NB4 (cell line): Measurements from ENCODE around the gene MTMR4.

ENCODE experiments used
- DNase-seq: peaks from one replicate; pipeline ENCODE4 v3.0.0; 2010; ENCODE audit warnings: low read depth
- H3K4me3 ChIP-seq: one replicate; pipeline ENCODE4 v1.5.1; 2011; ENCODE audit warnings: mild to moderate bottlenecking, low read depth, low read length, moderate library complexity
- MYC ChIP-seq: IDR thresholded peaks from 2 replicates; pipeline ENCODE4 v1.6.1; 2011; ENCODE audit warnings: low read depth, low read length
- POLR2A ChIP-seq: IDR thresholded peaks from 2 replicates; pipeline ENCODE4 v1.6.1; 2011; ENCODE audit warnings: mild to moderate bottlenecking; ENCODE audit not compliant: insufficient read length; ENCODE audit errors: extremely low read depth
- TF ChIP-seq, protein P1 (sequence below): IDR thresholded peaks from one replicate; pipeline ENCODE4 v1.5.1; 2012; ENCODE audit warnings: low read depth, low read length
- TF ChIP-seq, protein P2 (sequence below): IDR thresholded peaks from 2 replicates; pipeline ENCODE4 v1.6.1; 2011; ENCODE audit warnings: low read depth, low read length

Gene MTMR4

DNA sequence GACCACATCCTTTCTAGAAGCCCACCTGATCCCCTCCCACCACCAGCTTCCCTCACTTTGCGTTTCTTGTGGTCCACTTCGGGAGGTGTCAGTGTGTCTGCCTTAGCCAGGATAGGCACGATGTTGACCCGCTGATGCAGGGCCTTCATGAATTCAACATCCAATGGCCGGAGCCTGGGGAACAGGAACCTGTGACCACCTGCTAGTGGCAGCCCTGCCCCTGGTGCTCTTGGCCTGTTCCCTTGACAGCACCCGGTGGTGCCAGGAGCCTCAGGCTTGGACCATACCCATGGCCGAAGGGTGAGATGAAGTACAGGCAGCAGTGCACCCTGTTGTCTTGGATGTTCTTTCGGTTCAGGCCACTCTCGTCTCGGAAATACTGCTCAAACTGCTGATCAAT, 7.2 kb upstream of the MTMR4 start:
- TF ChIP-seq POLR2A, result no peak
- TF ChIP-seq, protein P1, sequence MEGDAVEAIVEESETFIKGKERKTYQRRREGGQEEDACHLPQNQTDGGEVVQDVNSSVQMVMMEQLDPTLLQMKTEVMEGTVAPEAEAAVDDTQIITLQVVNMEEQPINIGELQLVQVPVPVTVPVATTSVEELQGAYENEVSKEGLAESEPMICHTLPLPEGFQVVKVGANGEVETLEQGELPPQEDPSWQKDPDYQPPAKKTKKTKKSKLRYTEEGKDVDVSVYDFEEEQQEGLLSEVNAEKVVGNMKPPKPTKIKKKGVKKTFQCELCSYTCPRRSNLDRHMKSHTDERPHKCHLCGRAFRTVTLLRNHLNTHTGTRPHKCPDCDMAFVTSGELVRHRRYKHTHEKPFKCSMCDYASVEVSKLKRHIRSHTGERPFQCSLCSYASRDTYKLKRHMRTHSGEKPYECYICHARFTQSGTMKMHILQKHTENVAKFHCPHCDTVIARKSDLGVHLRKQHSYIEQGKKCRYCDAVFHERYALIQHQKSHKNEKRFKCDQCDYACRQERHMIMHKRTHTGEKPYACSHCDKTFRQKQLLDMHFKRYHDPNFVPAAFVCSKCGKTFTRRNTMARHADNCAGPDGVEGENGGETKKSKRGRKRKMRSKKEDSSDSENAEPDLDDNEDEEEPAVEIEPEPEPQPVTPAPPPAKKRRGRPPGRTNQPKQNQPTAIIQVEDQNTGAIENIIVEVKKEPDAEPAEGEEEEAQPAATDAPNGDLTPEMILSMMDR, result no peak
- TF ChIP-seq MYC, result no peak
- TF ChIP-seq, protein P2, sequence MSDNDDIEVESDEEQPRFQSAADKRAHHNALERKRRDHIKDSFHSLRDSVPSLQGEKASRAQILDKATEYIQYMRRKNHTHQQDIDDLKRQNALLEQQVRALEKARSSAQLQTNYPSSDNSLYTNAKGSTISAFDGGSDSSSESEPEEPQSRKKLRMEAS, result no peak
- no peak overlapping the region for H3K4me3 ChIP-seq
- DNase-seq, result no peak

DNA sequence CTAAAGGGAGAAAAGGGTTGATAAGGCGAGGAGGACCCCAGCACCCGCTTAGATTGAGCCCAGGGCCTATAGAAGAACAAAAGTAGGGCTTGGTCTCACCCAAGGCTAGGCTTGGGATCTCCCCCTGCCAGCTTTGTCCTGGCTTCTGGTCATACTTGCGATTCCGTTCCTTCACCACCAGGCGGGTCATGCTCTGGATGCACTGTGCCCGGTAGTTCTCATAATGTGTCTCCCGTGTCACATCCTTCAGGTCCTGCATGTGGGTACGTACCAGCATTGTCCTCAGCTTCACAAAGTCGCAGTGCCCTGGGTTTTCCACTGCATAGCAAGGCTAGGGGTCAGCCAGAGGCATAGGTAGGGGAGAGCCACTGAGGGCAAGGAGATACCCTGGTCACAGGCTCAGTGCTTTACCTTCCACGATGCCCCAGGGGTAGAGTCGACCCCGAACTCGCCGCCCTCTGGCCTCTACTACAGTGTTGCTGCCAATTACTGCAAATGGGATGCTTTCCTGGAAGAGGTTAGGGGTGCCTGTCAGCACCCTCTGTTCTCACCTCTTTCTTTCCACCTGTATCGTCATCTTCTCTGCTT, 6.5 kb upstream of the MTMR4 start:
- no peak overlapping the region for H3K4me3 ChIP-seq
- DNase-seq, result peak; percentile 41

DNA sequence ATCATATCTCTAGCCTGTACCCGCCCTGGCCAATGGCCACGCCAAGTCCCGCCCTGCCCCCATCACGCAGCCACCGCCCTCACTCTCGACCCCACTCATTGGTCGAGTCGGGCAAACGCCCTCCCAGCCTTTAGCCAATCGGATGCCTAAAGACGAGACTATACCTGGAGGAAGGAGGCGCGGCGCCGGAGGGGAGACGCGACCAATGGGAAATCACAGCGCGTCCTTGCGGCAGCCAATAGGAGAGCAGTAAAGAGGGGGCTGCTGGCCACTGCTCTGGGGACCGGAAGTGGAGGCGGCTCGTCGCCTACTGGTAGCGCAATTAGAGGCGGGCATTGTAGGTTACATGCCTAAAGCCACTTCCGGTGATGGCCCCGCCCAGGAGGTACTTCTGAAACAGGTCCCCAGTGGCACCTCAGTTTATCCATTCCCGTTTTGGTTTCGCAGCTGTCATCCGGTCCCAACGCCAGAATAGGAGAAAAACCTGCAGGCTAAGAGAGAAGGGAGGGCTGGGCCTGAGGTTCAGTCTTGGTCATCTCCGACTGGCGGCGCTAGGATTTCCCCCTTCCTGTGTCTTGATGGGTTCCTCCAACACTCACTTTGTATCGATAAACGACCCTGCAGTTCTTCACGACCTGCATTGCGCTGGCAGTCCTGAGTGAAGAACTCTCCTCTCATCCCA, 3.6 kb upstream of the MTMR4 start:
- peak; percentile 100 for DNase-seq
- peak overlapping the region; percentile 80 for H3K4me3 ChIP-seq
- TF ChIP-seq, protein P2, result no peak; the same call in 1 of the 2 replicates
- TF ChIP-seq MYC (peak; percentile 63; the same call in 1 of the 2 replicates), POLR2A (peak; percentile 36)

More for the DNA sequence above, 6.5 kb upstream of the MTMR4 start:
- TF ChIP-seq, protein P1, result peak; percentile 23
- TF ChIP-seq POLR2A, result no peak

DNA sequence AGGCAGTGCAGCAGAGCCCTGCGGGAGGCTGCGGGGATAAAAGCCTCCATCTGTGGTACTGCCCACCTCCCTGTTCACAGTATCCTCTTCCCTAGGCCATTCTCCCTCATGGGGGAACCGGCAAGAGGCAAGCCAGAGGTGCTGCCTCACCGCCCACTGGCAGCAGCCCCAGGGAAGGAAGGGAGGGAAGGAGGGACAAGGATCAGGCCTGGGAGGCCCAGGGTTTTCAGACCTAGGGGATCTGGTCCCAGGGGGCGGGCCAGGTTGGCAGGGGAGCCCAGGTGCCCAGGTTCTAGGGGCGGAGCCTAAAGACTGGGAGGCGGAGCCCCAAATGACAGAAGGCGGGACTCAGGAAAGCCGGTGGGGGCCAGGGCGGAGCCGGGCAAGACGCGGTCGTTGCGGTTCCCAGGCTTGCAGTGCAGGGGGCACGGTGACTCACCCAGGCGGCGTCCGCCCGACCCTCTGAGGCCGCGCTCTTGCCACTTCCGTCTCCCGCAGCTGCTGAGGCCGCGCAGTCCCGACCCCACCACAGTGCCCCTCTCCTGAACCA, 3.0 kb upstream of the MTMR4 start:
- no peak for DNase-seq
- peak overlapping the region; percentile 60 for H3K4me3 ChIP-seq
- TF ChIP-seq MYC (no peak; the same call in 1 of the 2 replicates), POLR2A (no peak)
- TF ChIP-seq, protein P1, result no peak
- TF ChIP-seq, protein P2, result no peak; the same call in 1 of the 2 replicates

DNA sequence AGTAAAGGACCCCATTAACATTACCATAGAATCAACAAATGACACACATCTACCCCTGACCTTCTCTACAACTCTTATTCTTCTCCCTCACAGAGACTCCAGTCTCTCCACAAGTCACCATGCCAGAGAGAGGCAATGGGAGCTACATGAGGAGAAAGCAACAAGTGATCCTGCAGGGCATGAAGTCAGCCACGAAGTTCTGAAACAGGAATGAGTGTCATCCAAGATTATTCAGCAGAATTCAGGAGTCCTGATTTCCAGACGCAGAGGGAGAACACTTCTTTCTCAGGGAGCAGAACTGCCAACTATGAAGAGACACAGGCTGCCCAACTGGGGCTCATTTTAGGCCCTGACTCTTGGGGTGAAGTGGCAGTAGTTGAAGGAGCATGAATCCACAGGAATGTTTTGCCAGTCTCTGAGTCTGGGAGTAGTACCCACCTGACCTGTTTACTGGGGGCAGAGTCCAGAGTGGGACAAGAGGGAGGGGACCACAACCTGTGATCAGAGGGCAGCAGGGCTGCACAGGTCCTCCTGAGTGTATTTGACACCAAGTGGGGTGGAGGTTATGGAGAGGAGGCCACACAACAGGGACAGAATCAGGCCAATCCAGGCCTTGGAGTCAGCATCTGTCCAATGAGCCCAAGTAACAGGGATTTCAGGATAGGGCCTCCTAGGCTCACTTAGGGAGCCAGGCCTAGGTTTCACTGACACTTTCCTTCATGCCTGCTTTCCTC, 2.4 kb upstream of the MTMR4 start:
- TF ChIP-seq POLR2A (no peak), MYC (no peak)
- TF ChIP-seq, protein P1, result no peak
- TF ChIP-seq, protein P2, result no peak
- DNase-seq, result no peak
- H3K4me3 ChIP-seq, result peak overlapping the region; percentile 60

DNA sequence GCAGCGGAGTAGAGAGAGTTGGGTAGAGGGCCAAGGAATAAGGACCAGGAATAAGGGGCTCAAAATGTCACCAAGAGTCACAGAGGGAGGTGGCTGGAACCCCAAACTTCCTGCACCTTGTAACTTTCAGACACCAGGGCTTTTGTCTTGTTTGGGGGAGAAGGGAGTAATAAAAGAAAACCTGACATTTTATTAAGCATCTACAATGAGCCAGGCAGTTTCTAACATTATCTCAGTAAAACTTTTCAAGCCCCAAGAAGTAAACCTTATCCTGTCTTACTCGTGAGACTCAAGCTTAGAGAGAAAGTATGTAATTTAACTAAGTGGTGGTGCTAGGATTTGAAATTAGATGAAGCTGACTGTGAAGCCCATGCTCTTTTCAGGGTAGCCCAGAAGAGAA, 848 bp upstream of the MTMR4 start:
- no peak overlapping the region for H3K4me3 ChIP-seq
- TF ChIP-seq, protein P2, result no peak
- TF ChIP-seq, protein P1, result no peak
- no peak for TF ChIP-seq POLR2A
- TF ChIP-seq MYC, result no peak
- no peak for DNase-seq
